ENCODE data around the gene TARS3. TPM values are rescaled to one million over a fixed set of nuclear protein-coding genes. Genes with fewer than 3 reads are reported as not detected.

TARS3 gene
- total RNA-seq, 1 experiment from 2014 or later: 4.6 TPM

GRCh38 chr15:101608201-101608600 is 116.1 kb downstream of the TARS3 start:
- ChIA-PET CTCF (no interaction called here), POLR2A (ENCODE audit: unreplicated experiment) (interaction anchor here (0.6 kb wide), 1 partner anchor 29 kb away, joined by 4 read pairs; no protein-coding TSS in a partner anchor)
- H3F3A ChIP-seq (ENCODE audit: insufficient read depth, low read depth): no peaks in the 10 kb centered on the region
- BruUV-seq (replicated peaks): no TSS peak
- H3K27ac ChIP-seq: no peak overlapping the region
- no peak for TF ChIP-seq EZH2 (IDR thresholded peaks at IDR 0.05; ENCODE audit: low read depth)
- no peak for TF ChIP-seq CTCF (conservative IDR thresholded peaks at IDR 0.05)
- intact Hi-C loops (cut with micrococcal nuclease; ENCODE audit: unreplicated experiment): no loop called here
- no peaks in the 10 kb centered on the region for H3K9me2 ChIP-seq (ENCODE audit: insufficient read depth)
- H3K4me2 ChIP-seq: no peak overlapping the region
- no peaks in the 10 kb centered on the region for H4K20me1 ChIP-seq (ENCODE audit: insufficient read depth)
- no peaks in the 10 kb centered on the region for H3K79me2 ChIP-seq (ENCODE audit: low read depth)
- H3K9me3 ChIP-seq (ENCODE audit: insufficient read depth, low read depth): no peaks in the 10 kb centered on the region; the same call in 1 of the 2 replicates
- H3K27me3 ChIP-seq (ENCODE audit: insufficient read depth, low read depth): no peaks in the 10 kb centered on the region
- no peak overlapping the region for H3K4me3 ChIP-seq
- no peaks in the 10 kb centered on the region for H3K4me1 ChIP-seq (replicated peaks; ENCODE audit: insufficient read depth)
- no peak overlapping the region for H2AFZ ChIP-seq
- H3K36me3 ChIP-seq (ENCODE audit: low read depth): no peaks in the 10 kb centered on the region
- DNase-seq: peak in 1 of 2 experiments; percentile 20

GRCh38 chr15:101607108-101607507 is 117.2 kb downstream of the TARS3 start:
- no peak overlapping the region for H3K4me2 ChIP-seq
- no peaks in the 10 kb centered on the region; the same call in 1 of the 2 replicates for H3K9me3 ChIP-seq (ENCODE audit: insufficient read depth, low read depth)
- BruUV-seq (replicated peaks): no TSS peak
- H3F3A ChIP-seq (ENCODE audit: insufficient read depth, low read depth): no peaks in the 10 kb centered on the region
- TF ChIP-seq CTCF (conservative IDR thresholded peaks at IDR 0.05) (no peak), EZH2 (IDR thresholded peaks at IDR 0.05; ENCODE audit: low read depth) (no peak)
- POLR2A ChIA-PET (ENCODE audit: unreplicated experiment): interaction anchor here (0.6 kb wide), 1 partner anchor 36 kb away, joined by 5 read pairs; no protein-coding TSS in a partner anchor
- H3K36me3 ChIP-seq (ENCODE audit: low read depth): no peaks in the 10 kb centered on the region
- no peak overlapping the region for H3K4me3 ChIP-seq
- no peaks in the 10 kb centered on the region for H3K79me2 ChIP-seq (ENCODE audit: low read depth)
- H4K20me1 ChIP-seq (ENCODE audit: insufficient read depth): no peaks in the 10 kb centered on the region
- DNase-seq: no peak
- no peaks in the 10 kb centered on the region for H3K27me3 ChIP-seq (ENCODE audit: insufficient read depth, low read depth)
- H3K27ac ChIP-seq: no peak overlapping the region
- H2AFZ ChIP-seq: no peak overlapping the region
- intact Hi-C loops (cut with micrococcal nuclease; ENCODE audit: unreplicated experiment): no loop called here
- CTCF ChIA-PET: no interaction called here
- H3K4me1 ChIP-seq (replicated peaks; ENCODE audit: insufficient read depth): no peaks in the 10 kb centered on the region
- H3K9me2 ChIP-seq (ENCODE audit: insufficient read depth): no peaks in the 10 kb centered on the region

DNA sequence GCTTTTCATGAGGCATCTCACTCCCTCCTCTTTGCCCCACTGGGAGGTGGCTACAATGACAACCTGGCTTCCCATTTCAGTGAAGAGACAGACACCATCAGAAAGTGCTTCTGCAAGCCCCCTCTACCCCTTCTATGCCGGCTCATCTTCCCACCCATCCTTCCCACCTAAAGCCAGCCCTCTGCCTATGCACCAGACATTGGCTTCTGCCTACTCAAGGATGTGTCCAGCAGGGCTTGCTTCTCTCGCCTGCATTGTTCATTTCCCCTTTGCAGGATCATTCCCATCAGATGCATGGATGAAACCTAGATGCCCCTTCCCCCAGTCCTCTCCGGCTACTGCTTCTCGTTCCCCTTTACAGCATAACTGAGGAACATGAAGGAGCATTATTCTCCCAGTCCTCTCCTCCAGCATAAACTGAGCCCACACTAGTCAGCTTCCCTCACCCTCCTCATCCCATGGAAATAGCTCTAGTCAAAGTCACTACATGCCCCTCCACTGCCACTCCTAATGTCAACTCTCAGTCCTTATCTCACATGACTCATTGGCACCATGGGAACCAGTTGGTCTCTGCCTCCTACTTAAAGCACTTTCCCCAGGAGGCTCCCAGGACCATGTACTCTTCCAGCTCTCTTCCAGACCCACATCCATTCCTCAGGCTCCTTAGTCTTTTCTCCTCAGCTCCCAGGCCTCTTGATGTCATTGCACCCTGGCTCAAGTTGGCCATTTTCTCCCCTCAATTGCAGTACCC is 120.0 kb downstream of the TARS3 start:
- no peaks in the 10 kb centered on the region for H4K20me1 ChIP-seq (ENCODE audit: insufficient read depth)
- no peaks in the 10 kb centered on the region for H3F3A ChIP-seq (ENCODE audit: insufficient read depth, low read depth)
- DNase-seq: no peak
- no peak overlapping the region for H3K4me3 ChIP-seq
- H3K27ac ChIP-seq: no peak overlapping the region
- no peak overlapping the region for H2AFZ ChIP-seq
- no peaks in the 10 kb centered on the region; the same call in 1 of the 2 replicates for H3K9me3 ChIP-seq (ENCODE audit: insufficient read depth, low read depth)
- no peaks in the 10 kb centered on the region for H3K9me2 ChIP-seq (ENCODE audit: insufficient read depth)
- H3K4me1 ChIP-seq (replicated peaks; ENCODE audit: insufficient read depth): no peaks in the 10 kb centered on the region
- no peaks in the 10 kb centered on the region for H3K79me2 ChIP-seq (ENCODE audit: low read depth)
- H3K4me2 ChIP-seq: no peak overlapping the region
- H3K36me3 ChIP-seq (ENCODE audit: low read depth): no peaks in the 10 kb centered on the region
- ChIA-PET CTCF (no interaction called here), POLR2A (ENCODE audit: unreplicated experiment) (no interaction called here)
- no peak for TF ChIP-seq CTCF (conservative IDR thresholded peaks at IDR 0.05)
- TF ChIP-seq EZH2 (IDR thresholded peaks at IDR 0.05; ENCODE audit: low read depth): no peak
- BruUV-seq (replicated peaks): no TSS peak
- no peaks in the 10 kb centered on the region for H3K27me3 ChIP-seq (ENCODE audit: insufficient read depth, low read depth)
- intact Hi-C loops (cut with micrococcal nuclease; ENCODE audit: unreplicated experiment): no loop called here

Other genes starting within 250 kb of the TARS3 start
- 26.3 and 27.2 TPM in 2 replicates for gene PCSK6, start 234.8 kb downstream of the TARS3 start, total RNA-seq (2021)
- gene TM2D3, start 72.1 kb downstream of the TARS3 start, total RNA-seq (2021): 18.8 and 21.7 TPM in 2 replicates
- gene OR4F6, start 79.0 kb upstream of the TARS3 start, total RNA-seq (2021): not detected in 2 replicates
- gene OR4F15, start 87.7 kb upstream of the TARS3 start, total RNA-seq (2021): not detected in 2 replicates